Astrocyte (in vitro differentiated cells and primary cell): Measurements from ENCODE around the gene MLKL.

Experiments
- CTCF ChIP-seq: IDR thresholded peaks from 2 replicates; pipeline ENCODE4 v1.5.1; 2011; ENCODE audit warnings: low read depth, mild to moderate bottlenecking, inconsistent platforms, low read length, moderate library complexity; ENCODE audit not compliant: insufficient read depth
- EZH2 ChIP-seq: IDR thresholded peaks from 2 replicates; pipeline ENCODE4 v1.6.1; 2012; ENCODE audit warnings: mild to moderate bottlenecking, low read length, inconsistent platforms; ENCODE audit not compliant: insufficient read depth

GRCh38 chr16:74627506-74628220, 73.0 kb downstream of the MLKL start:
- TF ChIP-seq EZH2 (no peak), CTCF (no peak)
